Neural cell (in vitro differentiated cells): Measurements from ENCODE around the gene MPV17L. TPM values are rescaled to one million over a fixed set of nuclear protein-coding genes. Genes with fewer than 3 reads are reported as not detected.

Experiments used
- H2AFZ ChIP-seq: fragments of 200-600, 300-800 bp; sonication (generic), shearing (Covaris generic); 2 replicates; pipeline ENCODE4 v1.6.0; 2014; ENCODE audit warnings: low read depth, mild to moderate bottlenecking, antibody characterized with exemption, low read length, moderate library complexity
- H3F3A ChIP-seq: fragments of 200-600 bp; shearing (Covaris generic); 2 replicates; pipeline ENCODE4 v1.6.1; 2016; ENCODE audit warnings: mild to moderate bottlenecking, moderate library complexity, mixed read lengths, antibody characterized with exemption, low read length; ENCODE audit not compliant: insufficient read depth, poor library complexity, severe bottlenecking
- H3K27ac ChIP-seq: fragments of 200-600, 300-800 bp; sonication (generic), shearing (Covaris generic); 2 replicates; pipeline ENCODE4 v1.5.1; 2014; ENCODE audit warnings: mild to moderate bottlenecking, low read length, moderate library complexity
- H3K27me3 ChIP-seq: fragments of 300-800, 200-600 bp; sonication (generic), shearing (Covaris generic); 2 replicates; pipeline ENCODE4 v1.6.0; 2014; ENCODE audit warnings: mild to moderate bottlenecking, low read depth, low read length, moderate library complexity; ENCODE audit not compliant: insufficient read depth
- H3K36me3 ChIP-seq: fragments of 300-800, 200-600 bp; sonication (generic), shearing (Covaris generic); 2 replicates; pipeline ENCODE4 v1.5.1; 2014; ENCODE audit warnings: mild to moderate bottlenecking, antibody characterized with exemption, low read length, moderate library complexity; ENCODE audit not compliant: insufficient read depth
- H3K4me2 ChIP-seq: fragments of 300-800, 200-600 bp; sonication (generic), shearing (Covaris generic); 2 replicates; pipeline ENCODE4 v1.6.0; 2014; ENCODE audit warnings: mild to moderate bottlenecking, low read length
- H3K4me3 ChIP-seq: fragments of 300-800, 200-600 bp; sonication (generic), shearing (Covaris generic); 2 replicates; pipeline ENCODE4 v1.5.1; 2014; ENCODE audit warnings: mild to moderate bottlenecking, low read length, moderate library complexity
- H3K79me2 ChIP-seq: fragments of 200-600 bp; shearing (Covaris generic); replicated peaks from 2 replicates; pipeline ENCODE4 v1.6.0; 2014; ENCODE audit warnings: mild to moderate bottlenecking, low read length, moderate library complexity; ENCODE audit not compliant: insufficient read depth
- H3K9ac ChIP-seq: fragments of 300-800, 200-600 bp; sonication (generic), shearing (Covaris generic); 2 replicates; pipeline ENCODE4 v1.6.1; 2016; ENCODE audit warnings: mild to moderate bottlenecking, low read length, mixed read lengths
- H3K9me2 ChIP-seq: fragments of 200-600 bp; shearing (Covaris generic); 2 replicates; pipeline ENCODE4 v1.6.1; 2016; ENCODE audit warnings: mild to moderate bottlenecking, low read length, mixed read lengths; ENCODE audit not compliant: insufficient read depth
- H3K9me3 ChIP-seq: fragments of 200-600, 300-800 bp; sonication (generic), shearing (Covaris generic); 2 replicates; pipeline ENCODE4 v1.6.1; 2016; ENCODE audit warnings: mild to moderate bottlenecking, mixed run types, low read length, moderate library complexity, mixed read lengths
- H4K20me1 ChIP-seq: fragments of 200-600 bp; shearing (Covaris generic); 2 replicates; pipeline ENCODE4 v1.6.1; 2016; ENCODE audit warnings: mild to moderate bottlenecking, mixed run types; ENCODE audit not compliant: insufficient read depth
- EP300 ChIP-seq: fragments of 450-650 bp; conservative IDR thresholded peaks from 2 replicates; pipeline ENCODE4 v1.6.1; 2014; ENCODE audit warnings: antibody characterized with exemption, mild to moderate bottlenecking, moderate library complexity; ENCODE audit not compliant: poor library complexity, severe bottlenecking
- EZH2 ChIP-seq: fragments of 200-600, 300-800 bp; shearing (Covaris generic), sonication (generic); IDR thresholded peaks from 2 replicates; pipeline ENCODE4 v1.6.1; 2014; ENCODE audit warnings: antibody characterized with exemption, low read length, borderline replicate concordance, mild to moderate bottlenecking; ENCODE audit not compliant: insufficient read depth, poor library complexity, severe bottlenecking
- MXI1 ChIP-seq: fragments of 450-650 bp; conservative IDR thresholded peaks from 2 replicates; pipeline ENCODE4 v1.6.1; 2014; ENCODE audit warnings: antibody characterized with exemption, mild to moderate bottlenecking; ENCODE audit not compliant: poor library complexity, severe bottlenecking
- POLR2AphosphoS5 ChIP-seq: IDR thresholded peaks from 2 replicates; pipeline ENCODE4 v1.6.1; 2012
- RAD21 ChIP-seq: fragments of 450-650 bp; conservative IDR thresholded peaks from 2 replicates; pipeline ENCODE4 v1.6.1; 2014; ENCODE audit warnings: antibody characterized with exemption, mild to moderate bottlenecking, moderate library complexity
- SMC3 ChIP-seq: fragments of 450-650 bp; conservative IDR thresholded peaks from 2 replicates; pipeline ENCODE4 v1.6.1; 2014; ENCODE audit warnings: antibody characterized with exemption, mild to moderate bottlenecking, moderate library complexity; ENCODE audit not compliant: poor library complexity
- TAF1 ChIP-seq: IDR thresholded peaks from 2 replicates; pipeline ENCODE4 v1.6.1; 2012; ENCODE audit warnings: low read depth
- polyA plus RNA-seq: library from polyadenylated mRNA; depleted of rRNA; stranded (reverse); fragments of >200 nt; gene quantifications from 2 replicates; pipeline ENCODE4 v1.2.3, GENCODE V29; 2014
- TF ChIP-seq, protein P1 (sequence below): fragments of 450-650 bp; IDR thresholded peaks from 2 replicates; pipeline ENCODE4 v1.5.1; 2014; ENCODE audit warnings: antibody characterized with exemption, mild to moderate bottlenecking, moderate library complexity; ENCODE audit not compliant: poor library complexity, severe bottlenecking
- TF ChIP-seq, protein P2 (sequence below): IDR thresholded peaks from 2 replicates; pipeline ENCODE4 v1.6.1; 2012; ENCODE audit warnings: borderline replicate concordance

The MPV17L gene
- polyA plus RNA-seq, 1 donor from 2014 or later = 0.10 TPM

DNA sequence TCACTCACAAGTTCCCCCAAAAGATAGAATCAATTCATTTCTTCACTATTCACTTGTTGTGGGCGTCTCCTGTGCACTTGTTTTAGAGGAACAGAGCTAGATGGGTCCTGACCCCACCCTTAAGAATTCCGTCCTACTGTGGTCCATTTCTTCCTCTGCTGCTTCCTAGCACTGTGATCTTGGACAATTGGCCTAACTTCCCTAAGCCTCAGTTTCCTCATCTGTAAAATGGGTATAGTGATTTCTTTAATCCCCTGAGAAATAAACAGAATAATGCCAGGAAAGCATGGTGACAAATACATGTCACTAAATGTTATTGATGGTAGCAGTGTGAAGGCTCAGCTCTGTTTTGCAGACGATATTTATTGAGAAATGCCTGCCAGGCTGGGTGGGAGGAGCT, 48.7 kb downstream of the MPV17L start:
- no peak overlapping the region for H3K9ac ChIP-seq
- H2AFZ ChIP-seq = no peak overlapping the region
- H3K27me3 ChIP-seq = no peaks in the 10 kb centered on the region
- no peaks in the 10 kb centered on the region for H4K20me1 ChIP-seq
- H3K79me2 ChIP-seq = peaks cover 4% of the 10 kb centered on the region
- H3K4me3 ChIP-seq = no peak overlapping the region
- no peaks in the 10 kb centered on the region for H3K9me3 ChIP-seq
- H3K4me2 ChIP-seq = no peak overlapping the region
- TF ChIP-seq EZH2 = no peak
- TF ChIP-seq SMC3 = no peak
- no peak for TF ChIP-seq EP300
- no peak for TF ChIP-seq MXI1
- no peak for TF ChIP-seq RAD21
- TF ChIP-seq, protein P1, sequence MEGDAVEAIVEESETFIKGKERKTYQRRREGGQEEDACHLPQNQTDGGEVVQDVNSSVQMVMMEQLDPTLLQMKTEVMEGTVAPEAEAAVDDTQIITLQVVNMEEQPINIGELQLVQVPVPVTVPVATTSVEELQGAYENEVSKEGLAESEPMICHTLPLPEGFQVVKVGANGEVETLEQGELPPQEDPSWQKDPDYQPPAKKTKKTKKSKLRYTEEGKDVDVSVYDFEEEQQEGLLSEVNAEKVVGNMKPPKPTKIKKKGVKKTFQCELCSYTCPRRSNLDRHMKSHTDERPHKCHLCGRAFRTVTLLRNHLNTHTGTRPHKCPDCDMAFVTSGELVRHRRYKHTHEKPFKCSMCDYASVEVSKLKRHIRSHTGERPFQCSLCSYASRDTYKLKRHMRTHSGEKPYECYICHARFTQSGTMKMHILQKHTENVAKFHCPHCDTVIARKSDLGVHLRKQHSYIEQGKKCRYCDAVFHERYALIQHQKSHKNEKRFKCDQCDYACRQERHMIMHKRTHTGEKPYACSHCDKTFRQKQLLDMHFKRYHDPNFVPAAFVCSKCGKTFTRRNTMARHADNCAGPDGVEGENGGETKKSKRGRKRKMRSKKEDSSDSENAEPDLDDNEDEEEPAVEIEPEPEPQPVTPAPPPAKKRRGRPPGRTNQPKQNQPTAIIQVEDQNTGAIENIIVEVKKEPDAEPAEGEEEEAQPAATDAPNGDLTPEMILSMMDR = no peak
- TF ChIP-seq, protein P2, sequence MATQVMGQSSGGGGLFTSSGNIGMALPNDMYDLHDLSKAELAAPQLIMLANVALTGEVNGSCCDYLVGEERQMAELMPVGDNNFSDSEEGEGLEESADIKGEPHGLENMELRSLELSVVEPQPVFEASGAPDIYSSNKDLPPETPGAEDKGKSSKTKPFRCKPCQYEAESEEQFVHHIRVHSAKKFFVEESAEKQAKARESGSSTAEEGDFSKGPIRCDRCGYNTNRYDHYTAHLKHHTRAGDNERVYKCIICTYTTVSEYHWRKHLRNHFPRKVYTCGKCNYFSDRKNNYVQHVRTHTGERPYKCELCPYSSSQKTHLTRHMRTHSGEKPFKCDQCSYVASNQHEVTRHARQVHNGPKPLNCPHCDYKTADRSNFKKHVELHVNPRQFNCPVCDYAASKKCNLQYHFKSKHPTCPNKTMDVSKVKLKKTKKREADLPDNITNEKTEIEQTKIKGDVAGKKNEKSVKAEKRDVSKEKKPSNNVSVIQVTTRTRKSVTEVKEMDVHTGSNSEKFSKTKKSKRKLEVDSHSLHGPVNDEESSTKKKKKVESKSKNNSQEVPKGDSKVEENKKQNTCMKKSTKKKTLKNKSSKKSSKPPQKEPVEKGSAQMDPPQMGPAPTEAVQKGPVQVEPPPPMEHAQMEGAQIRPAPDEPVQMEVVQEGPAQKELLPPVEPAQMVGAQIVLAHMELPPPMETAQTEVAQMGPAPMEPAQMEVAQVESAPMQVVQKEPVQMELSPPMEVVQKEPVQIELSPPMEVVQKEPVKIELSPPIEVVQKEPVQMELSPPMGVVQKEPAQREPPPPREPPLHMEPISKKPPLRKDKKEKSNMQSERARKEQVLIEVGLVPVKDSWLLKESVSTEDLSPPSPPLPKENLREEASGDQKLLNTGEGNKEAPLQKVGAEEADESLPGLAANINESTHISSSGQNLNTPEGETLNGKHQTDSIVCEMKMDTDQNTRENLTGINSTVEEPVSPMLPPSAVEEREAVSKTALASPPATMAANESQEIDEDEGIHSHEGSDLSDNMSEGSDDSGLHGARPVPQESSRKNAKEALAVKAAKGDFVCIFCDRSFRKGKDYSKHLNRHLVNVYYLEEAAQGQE = no peak
- no peak for TF ChIP-seq POLR2AphosphoS5
- TF ChIP-seq TAF1 = no peak
- H3K27ac ChIP-seq = no peak overlapping the region
- H3K36me3 ChIP-seq = no peaks in the 10 kb centered on the region
- H3K9me2 ChIP-seq = no peaks in the 10 kb centered on the region
- H3F3A ChIP-seq = no peaks in the 10 kb centered on the region

DNA sequence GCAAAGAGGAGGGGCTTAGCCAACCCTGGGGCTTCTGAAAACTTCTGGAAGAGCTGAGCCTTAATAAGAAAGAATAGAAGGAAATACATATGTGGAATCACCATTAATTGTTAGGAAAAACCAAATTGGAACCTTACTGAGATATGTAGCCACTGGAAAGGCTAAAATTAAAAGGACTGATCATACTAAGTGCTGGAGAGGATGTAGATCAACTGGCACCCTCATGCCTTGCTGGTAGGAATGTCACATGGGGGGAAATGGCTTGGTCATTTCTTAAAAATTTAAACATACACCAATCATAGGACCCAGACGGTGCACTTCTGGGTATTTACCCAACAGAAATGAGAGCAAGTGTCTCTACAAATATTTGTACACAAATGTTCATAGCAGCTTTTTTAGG, 49.9 kb downstream of the MPV17L start:
- Histone ChIP-seq H3K9me3 (no peaks in the 10 kb centered on the region), H3K27ac (no peak overlapping the region), H3K79me2 (peaks cover 4% of the 10 kb centered on the region), H3K27me3 (no peaks in the 10 kb centered on the region), H3K9me2 (no peaks in the 10 kb centered on the region), H3K4me3 (no peak overlapping the region), H2AFZ (no peak overlapping the region), H3F3A (no peaks in the 10 kb centered on the region), H4K20me1 (no peaks in the 10 kb centered on the region), H3K4me2 (no peak overlapping the region), H3K36me3 (no peaks in the 10 kb centered on the region), H3K9ac (no peak overlapping the region)
- TF ChIP-seq EP300 (no peak), POLR2AphosphoS5 (no peak), TAF1 (no peak), RAD21 (no peak), MXI1 (no peak), EZH2 (no peak), SMC3 (no peak)
- TF ChIP-seq, protein P2 = no peak
- TF ChIP-seq, protein P1 = no peak
